GM23248 (cell line): ENCODE data around the gene MOAP1.

Source experiments
- EZH2 ChIP-seq: fragments of 200-600 bp; sonication (generic); IDR thresholded peaks from 2 replicates; pipeline ENCODE4 v1.6.1; 2018; ENCODE audit warnings: antibody characterized with exemption, mild to moderate bottlenecking; ENCODE audit not compliant: insufficient read depth, poor library complexity, severe bottlenecking
- EZH2phosphoT487 ChIP-seq: fragments of 200-600 bp; sonication (generic); IDR thresholded peaks from 2 replicates; pipeline ENCODE4 v1.6.1; 2018; ENCODE audit warnings: antibody characterized with exemption, moderate library complexity, mild to moderate bottlenecking, low read depth; ENCODE audit not compliant: insufficient read depth

GRCh38 chr14:93137864-93138263 is 46.8 kb downstream of the MOAP1 start:
- TF ChIP-seq EZH2 (no peak), EZH2phosphoT487 (no peak)
